GM19372 (cell line): ENCODE data around the gene ZNF680.
"Not testable (repeated sequence)": the region's sequence is repeated elsewhere in the genome, so short reads cannot be mapped to it uniquely, and the experiment has no call there.

Source experiments
- ATAC-seq: cut with Tn5 transposase; IDR thresholded peaks from one replicate; pipeline ENCODE4 v1.9.1; 2021; ENCODE audit warnings: mild to moderate bottlenecking, low read depth, moderate library complexity; ENCODE audit not compliant: unreplicated experiment

The ZNF680 gene

DNA sequence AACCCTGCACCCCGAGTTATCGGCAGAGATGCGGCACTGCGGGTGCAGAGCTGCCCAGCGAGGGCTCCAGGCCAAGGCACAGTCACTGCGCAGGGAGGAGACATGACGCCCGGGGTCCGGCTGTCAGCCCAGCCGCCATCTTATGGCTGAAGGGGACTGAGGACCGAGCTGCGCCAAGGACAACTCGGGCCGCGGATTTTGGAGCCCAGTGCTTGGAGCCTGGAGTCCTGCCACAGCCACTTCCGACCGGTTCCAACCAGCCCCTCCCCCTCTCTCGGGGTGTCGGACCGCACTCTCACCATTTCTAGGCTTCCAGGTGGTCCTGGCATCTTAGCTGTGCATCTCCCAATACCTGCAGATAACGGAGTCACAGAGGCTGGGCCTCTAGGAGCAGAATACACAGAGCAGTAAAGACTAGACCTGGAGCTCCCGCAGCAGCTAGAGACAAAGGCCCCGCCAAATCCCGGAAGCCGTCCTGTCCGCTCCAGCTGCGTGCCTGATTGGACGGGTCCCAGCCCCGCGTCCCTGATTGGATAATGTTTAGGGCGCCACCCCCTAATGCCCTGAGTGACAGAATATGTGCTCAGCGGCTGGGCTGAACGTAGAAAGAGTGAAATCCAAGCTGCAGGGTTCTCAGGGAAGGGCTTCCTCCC, at the start of gene ZNF680:
Gene ZNF680 (minus strand): TSS at position 446 of the 653 bp plus-strand sequence. CDS start 117 bp downstream, at position 329.
- peak; percentile 98 for ATAC-seq

DNA sequence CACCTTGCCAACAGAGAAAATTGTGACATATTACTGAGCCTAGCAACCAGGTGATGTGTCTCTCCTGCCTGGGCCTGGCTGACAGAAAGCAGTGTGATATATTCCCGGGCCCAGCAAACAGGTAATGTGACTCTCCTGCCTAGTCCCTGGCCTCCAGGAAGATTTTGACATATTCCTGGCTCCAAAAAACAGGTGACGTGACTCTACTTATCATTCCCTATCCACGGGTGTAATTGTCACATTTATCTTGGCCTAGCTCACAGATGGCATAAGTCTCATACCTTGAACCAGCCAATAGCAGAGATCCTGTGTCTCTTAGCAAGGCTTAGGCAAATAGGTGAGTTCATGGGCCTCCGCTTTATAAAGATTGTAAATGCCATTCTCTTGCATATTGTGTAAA, 49.6 kb upstream of the ZNF680 start:
- no peak for ATAC-seq

DNA sequence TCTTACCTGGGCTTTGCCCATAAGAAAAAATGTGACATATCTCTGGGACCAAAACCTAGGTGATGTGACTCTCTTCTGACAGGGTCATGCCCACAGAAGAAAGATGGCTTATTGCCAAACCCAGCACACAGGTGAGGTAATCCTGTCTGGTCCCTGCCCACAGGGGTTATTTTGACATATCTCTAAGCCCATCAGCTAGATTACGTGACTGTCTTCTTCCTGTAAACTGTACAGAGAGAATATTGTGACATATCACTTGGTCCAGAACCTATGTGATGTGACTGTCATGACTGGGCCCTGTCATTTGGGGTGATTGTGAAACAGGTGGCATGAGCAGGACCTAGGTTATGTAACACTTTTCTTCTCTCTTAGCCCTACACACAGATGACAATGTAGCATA, 48.8 kb upstream of the ZNF680 start:
- no peak for ATAC-seq

DNA sequence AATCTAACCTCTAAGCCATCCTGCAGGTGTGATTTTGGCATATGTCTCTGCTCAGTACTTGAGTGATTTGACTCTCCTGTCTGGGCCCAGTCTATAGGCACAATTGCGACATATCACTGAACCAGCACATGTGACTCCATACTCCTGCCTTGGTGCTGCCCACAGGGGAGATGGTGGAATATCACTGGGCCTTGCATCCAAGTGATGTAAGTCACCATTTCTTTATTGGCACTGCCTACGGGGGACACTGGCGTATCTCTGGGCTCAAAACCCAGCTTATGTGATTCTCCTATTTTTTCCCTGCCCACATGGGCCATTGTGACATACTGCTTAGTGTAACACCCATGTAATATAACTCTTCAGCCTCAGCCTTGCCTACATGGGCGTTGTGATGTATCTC, 48.1 kb upstream of the ZNF680 start:
- ATAC-seq: no peak

DNA sequence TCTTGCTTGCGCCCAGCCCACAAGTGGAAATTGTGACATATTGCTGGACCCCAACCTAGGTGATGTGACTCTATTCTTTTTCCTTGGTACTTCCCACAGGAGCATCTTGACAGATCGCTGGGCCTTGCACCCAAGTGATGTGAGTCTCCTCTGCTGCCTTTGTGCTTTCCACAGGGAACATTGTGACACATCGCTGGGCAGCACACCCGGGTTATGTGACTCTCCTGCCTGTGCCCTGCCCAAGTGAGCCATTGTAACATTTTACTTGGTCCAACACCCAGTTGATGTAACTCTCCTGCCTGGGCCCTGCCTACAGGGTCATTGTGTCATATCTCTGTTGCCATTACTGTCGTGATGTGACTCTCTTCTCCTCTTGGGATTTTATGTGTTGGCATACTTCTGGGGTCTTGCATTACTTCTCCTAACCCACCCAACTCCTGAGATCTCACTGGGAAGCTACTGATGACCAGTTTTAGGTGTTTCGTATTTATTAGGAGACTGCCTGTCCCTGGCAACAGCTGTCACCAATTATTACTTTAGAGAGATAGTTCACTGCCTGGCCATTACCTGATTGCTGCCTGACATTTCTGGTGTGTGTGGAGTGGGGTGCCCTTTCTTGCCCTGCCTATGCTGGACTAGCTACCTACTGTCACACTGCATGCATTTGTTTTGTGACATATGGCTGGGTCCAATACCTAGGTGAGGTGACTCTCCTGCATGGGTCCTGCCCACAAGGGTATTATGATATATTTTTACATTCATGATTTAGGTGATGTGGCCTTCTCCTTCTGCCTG, 45.4 kb upstream of the ZNF680 start:
- no peak for ATAC-seq

DNA sequence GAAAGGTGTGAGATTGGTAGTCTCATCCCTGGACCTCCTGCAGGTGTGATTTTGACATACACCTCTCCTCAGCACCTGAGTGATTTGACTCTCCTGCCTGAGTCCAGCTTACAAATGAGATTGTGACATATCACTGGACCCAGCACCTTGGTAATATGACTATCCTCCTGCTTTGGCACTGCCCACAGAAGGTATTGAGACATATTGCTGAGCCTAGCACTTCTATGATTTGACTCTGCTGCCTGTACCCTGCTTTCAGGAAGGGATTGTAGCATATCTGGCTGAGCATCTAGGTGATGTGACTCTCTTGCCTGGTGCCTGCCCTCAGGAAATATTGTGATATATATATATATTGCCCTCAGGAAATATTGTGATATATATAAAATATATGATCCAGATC, 43.5 kb upstream of the ZNF680 start:
- no peak for ATAC-seq

DNA sequence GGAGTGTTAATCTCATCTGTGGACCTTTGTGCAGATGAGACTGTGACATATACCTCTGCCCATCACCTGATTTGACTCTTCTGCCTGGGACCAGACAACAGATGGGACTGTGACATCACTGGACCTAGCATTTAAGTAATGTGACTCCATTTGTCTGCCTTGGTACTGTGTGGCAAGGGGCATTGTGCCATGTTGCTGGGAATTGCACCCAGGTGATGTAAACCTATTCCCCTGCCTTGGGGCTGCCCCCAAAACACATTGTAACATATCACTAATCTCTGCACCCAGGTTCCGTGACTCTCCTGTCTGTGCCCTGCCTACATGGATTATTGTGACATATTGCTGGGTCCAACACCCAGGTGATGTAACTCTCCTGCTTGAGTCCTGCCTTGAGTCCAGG, 40.4 kb upstream of the ZNF680 start:
- ATAC-seq: no peak

DNA sequence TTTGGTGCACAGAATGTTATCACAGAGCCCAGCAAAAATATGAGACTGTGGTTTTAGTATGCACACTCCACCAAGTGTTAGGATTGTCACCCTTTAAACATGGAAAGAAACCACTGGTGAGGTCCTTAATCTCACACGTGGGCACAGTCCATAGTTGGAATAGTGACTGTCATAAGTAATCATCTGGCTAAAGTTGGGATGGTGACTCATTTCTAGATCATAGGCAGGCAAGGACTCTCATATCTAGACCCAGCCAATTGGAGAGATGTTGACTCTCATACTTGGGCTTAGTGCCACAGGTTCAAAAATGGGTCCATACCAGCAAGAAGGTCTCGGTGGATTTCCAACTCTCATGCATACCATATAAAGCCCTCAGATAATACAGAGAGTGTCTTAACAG, 39.6 kb upstream of the ZNF680 start:
- ATAC-seq: no peak

DNA sequence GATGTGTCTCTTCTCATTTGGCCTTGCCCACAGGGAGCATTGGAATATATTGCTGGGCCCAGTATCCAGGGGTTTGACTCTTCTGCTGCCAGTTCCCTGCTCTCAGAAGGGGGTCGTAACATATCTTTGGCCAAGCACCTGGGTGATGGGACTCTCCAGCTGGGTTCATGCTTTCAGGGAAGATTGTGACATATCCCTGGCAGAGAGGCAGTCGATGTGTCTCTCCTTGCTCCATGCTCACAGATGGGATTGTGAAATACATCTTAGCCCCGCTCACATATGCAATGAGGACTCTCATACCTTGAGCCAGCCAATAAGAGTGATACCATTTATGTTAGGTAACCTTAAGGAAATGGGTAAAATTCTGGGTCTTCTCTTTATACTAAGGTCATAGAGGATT, 39.2 kb upstream of the ZNF680 start:
- no peak for ATAC-seq

DNA sequence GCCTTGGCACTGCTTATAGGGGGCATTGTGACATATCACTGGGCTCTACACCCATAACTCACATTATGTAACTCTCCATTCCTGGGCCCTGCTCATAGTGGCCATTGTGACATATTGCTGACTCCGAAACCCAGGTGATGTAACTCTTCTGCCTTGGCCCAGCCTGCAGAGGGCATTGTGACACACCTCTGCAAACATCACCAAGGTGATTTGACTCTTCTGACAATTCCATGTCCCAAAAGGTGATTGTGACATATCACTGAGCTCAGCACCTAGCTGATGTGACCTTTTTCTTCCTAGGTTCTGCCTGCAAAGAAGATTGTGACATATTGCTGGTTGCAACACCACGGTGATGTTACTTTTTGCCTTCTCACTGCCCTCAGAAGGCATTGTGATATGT, 36.5 kb upstream of the ZNF680 start:
- ATAC-seq: no peak

DNA sequence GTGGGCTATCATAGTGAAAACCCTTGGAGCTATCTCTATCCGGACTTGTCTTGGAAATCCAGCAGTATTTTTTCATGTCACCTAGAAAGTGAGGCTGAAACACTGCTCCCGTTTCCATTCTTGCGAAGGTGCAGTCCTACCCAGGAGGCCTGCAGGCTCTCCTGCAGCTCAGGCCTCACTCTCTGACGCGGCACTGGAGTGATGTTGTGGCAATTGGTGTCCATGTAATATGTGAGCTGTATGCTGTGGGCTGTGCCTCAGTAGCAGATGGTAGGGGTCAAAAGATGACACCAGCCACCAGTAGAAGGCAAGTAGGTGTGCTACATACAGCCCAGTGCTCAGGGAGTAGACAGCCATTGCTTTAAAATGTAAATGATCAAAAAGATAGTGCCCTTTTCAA, 28.1 kb upstream of the ZNF680 start:
- ATAC-seq: no peak

DNA sequence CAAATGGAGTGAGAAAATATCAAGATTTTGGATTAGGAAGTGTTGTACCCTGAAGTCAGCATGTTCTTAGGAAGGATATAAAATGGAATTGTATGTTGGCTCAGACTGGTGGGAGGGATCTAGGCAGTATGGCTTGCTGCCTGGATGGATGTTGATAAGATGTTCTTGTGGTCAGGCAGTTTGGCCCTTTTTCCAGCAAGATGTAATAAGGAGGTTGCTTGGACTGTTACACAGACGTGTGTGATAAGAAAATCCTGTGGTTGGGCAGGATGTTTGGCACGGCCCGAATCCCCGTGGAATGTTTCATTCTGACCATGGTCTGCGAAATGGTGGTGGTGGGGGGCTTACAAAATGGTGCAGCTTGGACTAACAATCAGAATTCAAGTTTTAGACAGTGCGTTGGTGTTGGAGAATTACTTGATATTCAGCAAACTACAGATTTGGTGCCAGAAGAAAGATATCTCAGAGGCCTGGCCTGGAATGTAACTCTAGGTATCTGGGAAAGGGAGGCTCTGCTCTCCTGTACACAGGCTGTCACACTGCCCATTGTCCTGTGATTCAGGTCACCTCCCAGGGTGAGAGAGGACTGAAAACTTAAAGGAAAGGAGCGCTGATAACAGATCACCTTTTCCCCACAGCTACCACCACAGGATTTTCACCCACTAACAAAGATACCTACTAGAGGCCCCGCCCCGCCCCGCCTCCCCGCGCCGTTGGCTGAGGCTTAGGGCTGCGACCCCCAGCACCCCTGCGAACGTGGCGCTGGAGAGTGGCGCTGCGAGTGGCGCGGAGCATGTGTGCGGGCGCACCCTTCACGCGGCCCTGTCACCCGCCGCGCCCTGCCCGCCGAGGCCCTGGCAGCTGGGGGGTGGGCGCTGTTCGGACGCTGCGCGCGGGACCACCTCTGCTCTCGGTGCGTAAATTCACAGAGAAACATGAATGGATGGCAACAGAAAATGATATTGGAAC, 19.3 kb upstream of the ZNF680 start:
- ATAC-seq: no peak

DNA sequence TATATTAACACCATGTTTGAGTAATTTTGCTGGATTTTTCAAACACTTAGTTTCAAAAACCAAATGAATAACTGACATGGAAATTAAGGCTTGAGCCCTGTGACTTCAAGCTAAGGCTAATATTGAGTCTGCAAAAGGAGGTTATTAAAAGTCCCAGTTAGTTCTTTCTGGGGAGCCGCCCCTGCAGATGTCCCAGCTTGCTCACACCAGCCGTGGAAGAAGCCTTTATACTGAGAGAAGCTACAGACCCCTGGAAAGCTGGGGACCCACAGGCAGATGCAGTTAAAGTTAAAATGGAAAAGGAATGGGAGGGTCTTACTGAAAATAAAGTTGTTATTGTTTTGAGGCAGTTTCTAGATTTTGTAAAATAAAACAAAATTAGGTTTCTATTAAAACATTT, 18.5 kb upstream of the ZNF680 start:
- no peak for ATAC-seq

DNA sequence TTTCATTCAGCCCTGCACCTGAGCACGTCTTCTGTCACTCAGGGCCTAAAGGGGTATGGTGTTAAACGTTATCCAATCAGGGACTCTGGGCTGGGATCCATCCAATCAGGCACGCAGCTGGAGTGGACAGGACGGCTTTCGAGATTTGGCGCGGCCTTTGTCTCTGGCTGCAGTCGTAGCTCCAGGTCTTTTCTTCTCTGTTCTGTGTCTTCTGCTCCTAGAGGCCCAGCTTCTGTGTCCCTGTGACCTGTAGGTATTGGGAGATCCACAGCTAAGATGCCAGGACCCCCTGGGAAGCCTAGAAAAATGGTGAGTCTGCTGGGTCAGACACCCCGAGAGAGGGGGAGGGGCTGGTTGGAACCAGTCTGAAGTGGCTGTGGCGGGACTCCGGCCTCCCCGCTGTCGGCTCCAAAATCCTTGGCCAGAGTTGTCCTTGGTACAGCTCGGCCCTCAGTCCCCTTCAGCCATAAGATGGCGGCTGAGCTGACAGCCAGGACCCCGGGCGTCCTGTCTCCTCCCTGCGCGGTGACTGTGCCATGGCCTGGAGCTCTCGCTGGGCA, 11.7 kb upstream of the ZNF680 start:
- ATAC-seq: no peak

DNA sequence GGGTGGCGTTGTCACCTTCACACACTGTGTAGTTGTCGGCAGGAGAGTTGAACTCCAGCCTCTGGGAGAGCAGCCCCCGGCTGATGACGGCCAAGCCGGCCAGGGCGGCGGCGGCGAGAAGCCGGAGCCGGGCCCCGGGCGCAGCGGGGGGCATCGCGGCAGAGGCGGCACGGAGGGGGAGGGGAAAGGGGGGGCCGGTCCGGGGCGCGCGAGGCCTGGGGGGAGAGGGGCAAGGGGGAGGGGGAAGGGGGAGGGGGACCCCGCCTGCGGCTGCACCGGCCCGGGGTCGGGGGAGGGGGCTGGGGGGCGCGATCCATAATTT, 7.4 kb upstream of the ZNF680 start:
- not testable (repeated sequence) for ATAC-seq

DNA sequence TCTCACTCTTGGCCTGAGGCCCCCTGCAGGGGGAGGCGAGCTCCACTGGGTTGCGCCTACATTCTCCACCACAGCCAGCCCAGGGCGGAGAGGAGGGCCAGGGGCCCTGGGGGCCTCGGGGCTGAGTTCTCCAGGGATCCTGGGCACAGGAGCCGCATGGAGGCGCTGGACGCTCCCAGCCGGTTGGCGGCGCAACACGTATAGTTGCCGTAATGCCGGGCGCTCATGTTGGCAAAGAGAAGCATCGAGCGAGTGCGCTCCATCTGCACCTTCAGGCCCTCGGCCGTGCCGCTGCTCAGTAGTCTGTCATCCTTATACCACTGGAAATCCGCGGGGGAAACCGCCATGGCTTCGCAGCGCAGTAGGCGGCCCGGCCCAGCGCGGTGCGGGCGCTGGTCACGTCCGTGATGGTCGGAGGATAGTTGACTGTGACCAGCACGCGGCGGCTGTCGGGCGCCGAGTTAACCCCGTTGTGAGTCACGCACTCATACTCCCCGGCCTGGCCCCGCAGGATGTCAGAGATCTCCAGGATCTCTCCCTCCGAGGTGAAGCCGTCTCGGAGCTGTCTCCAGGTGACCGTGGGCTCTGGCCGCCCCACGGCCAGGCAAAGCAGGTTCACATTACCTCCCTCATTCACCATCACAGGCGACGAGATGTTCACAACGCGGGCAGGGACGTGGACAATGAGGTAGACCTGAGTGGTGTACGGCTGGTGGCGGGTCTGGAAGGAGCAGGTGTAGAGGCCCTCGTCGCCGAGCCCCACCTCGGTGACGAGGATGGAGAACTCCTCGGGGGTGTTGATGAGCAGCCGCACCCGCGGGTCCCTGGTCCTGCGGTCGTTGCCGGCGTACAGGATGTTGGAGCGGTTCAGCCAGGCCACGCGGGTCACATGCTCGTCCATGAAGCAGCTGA, 6.8 kb upstream of the ZNF680 start:
- ATAC-seq: not testable (repeated sequence)

DNA sequence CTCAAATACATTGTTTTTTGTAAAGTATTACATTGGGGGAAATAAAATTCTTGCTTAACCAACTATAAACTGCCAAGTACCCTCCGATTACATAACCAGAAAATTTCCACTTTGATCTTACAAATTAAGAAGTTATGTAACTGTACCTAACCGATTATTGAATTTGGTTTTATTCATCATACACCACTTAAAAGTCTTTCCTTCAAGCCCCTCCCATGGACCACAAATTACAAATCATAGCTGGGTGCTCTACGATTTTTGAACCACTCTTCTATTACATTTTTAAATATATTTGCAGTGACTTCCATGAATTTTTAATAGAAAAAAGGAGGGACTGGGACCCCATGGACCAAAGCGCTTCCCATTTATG, 630 bp downstream of the ZNF680 start:
- ATAC-seq: no peak

DNA sequence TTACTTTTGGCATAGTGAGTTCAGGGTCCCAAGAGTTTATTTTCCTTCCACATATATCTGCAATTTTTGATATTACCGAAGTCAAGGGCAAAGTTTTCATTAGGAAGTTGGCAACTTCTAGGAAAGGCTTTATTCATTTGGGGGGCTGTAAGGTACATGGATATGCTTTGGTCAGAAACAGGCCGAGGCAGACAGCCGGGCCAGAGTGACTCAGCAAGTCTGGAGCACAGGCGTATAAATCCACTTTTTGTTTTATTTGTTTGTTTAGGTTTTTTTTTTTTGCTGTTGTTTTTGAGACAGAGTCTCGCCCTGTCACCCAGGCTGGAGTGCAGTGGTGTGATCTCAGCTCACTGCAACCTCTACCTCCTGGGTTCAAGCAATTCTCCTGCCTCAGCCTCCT, 3.7 kb downstream of the ZNF680 start:
- ATAC-seq: no peak

DNA sequence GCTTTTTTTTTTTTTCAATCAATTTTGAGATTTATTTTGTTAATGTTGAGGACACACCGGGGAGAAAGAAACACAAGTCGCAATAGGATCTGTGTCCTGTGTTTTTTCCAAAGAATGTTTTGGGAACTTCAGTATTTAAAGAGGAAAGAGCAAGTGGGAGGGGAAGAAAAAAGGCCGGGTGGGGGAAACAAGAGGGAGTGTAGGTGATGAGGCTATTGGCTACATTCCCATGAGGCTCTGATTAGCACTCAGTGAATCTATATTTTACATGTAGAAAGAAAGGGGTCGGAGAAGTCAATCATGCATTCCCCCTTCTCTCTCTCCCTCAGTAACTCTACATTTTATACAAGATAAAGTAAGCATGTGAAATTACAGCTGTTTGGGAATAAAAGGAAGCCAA, 4.1 kb downstream of the ZNF680 start:
- ATAC-seq: no peak

DNA sequence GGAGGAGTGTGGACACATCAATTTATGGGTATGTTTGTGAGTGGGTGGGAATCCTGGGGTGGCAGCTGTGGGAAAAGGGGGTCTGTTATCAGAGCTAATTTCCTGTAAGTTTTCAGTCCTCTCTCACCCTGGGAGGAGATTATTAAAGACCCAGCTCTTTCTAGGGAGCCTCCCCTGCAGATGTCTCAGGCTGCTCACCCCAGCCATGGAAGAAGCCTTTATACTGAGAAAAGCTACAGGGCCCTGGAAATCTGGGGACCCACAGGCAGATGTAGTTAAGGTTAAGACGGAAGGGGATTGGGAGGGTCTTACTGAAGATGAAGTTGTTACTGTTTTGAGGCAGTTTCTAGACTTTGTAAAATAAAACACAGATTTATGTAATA, 4.6 kb downstream of the ZNF680 start:
- ATAC-seq: no peak
